Liver (tissue), 9 donors: ENCODE measurements around the gene PTPRN2. TPM values are rescaled to one million over a fixed set of nuclear protein-coding genes. Genes with fewer than 3 reads are reported as not detected.

Source experiments
- DNase-seq: peaks from one replicate; pipeline ENCODE4 v3.0.0-alpha.2; 2017; ENCODE audit warnings: low spot score
- H3K27ac ChIP-seq, 2 donors: one replicate each; pipeline ENCODE4 v1.7.0; 2013; ENCODE audit warnings: inconsistent platforms in 2 of 2, low read length in 2 of 2, control low read depth in 1 of 2, low read depth in 1 of 2, mild to moderate bottlenecking in 1 of 2
- H3K27me3 ChIP-seq, 4 donors: one replicate each; pipeline versions ENCODE4 v1.6.1 to v1.7.0; 2013; ENCODE audit warnings: low read length in 3 of 4, inconsistent platforms in 1 of 4, mild to moderate bottlenecking in 1 of 4, moderate library complexity in 1 of 4; ENCODE audit not compliant: control insufficient read depth in 4 of 4, insufficient read depth in 4 of 4
- H3K36me3 ChIP-seq, 4 donors: one replicate each; pipeline versions ENCODE4 v1.6.1 to v1.7.0; 2013; ENCODE audit warnings: low read length in 3 of 4, mild to moderate bottlenecking in 3 of 4, low read depth in 1 of 4, moderate library complexity in 1 of 4; ENCODE audit not compliant: control insufficient read depth in 4 of 4, insufficient read depth in 3 of 4
- H3K4me1 ChIP-seq, 4 donors: one replicate each; pipeline versions ENCODE4 v1.6.1 to v1.7.0; 2013; ENCODE audit warnings: low read length in 3 of 4, mild to moderate bottlenecking in 3 of 4, moderate library complexity in 1 of 4; ENCODE audit not compliant: control insufficient read depth in 4 of 4, insufficient read depth in 4 of 4
- H3K4me3 ChIP-seq, 3 donors: one replicate each; pipeline versions ENCODE4 v1.6.1 to v1.7.0; 2013; ENCODE audit warnings: low read length in 3 of 3, control low read depth in 1 of 3, low read depth in 1 of 3, mild to moderate bottlenecking in 1 of 3
- H3K9ac ChIP-seq, 2 donors: one replicate each; pipeline ENCODE4 v1.7.0; 2013; ENCODE audit warnings: low read length in 2 of 2, mild to moderate bottlenecking in 2 of 2, moderate library complexity in 2 of 2, control low read depth in 1 of 2, low read depth in 1 of 2
- H3K9me3 ChIP-seq, 4 donors: one replicate each; pipeline versions ENCODE4 v1.6.1 to v1.7.0; 2013; ENCODE audit warnings: low read length in 3 of 4; ENCODE audit not compliant: control insufficient read depth in 4 of 4
- EGR1 ChIP-seq, 2 donors: IDR thresholded peaks; 2 replicates each; pipeline ENCODE4 v1.6.1; 2016 to 2018; ENCODE audit warnings: antibody characterized with exemption in 2 of 2, low read depth in 2 of 2
- FOXA2 ChIP-seq: IDR thresholded peaks from 2 replicates; pipeline ENCODE4 v1.6.1; 2016; ENCODE audit warnings: antibody characterized with exemption
- GABPA ChIP-seq, 2 donors: IDR thresholded peaks in 1 of 2; conservative IDR thresholded peaks in 1 of 2; 2 replicates each; pipeline ENCODE4 v1.6.1; 2016; ENCODE audit warnings: antibody characterized with exemption in 2 of 2, mild to moderate bottlenecking in 1 of 2, moderate library complexity in 1 of 2
- HNF4A ChIP-seq, 2 donors: conservative IDR thresholded peaks; 2 replicates each; pipeline ENCODE4 v1.6.1; 2016; ENCODE audit warnings: antibody characterized with exemption in 2 of 2, mild to moderate bottlenecking in 2 of 2
- HNF4G ChIP-seq: IDR thresholded peaks from 2 replicates; pipeline ENCODE4 v1.6.1; 2016; ENCODE audit warnings: antibody characterized with exemption
- JUND ChIP-seq, 2 donors: IDR thresholded peaks; 2 replicates each; pipeline ENCODE4 v1.6.1; 2016; ENCODE audit warnings: antibody characterized with exemption in 2 of 2
- NR2F2 ChIP-seq: IDR thresholded peaks from 2 replicates; pipeline ENCODE4 v1.6.1; 2016; ENCODE audit warnings: antibody characterized with exemption
- SP1 ChIP-seq: IDR thresholded peaks from 2 replicates; pipeline ENCODE4 v1.6.1; 2018; ENCODE audit warnings: antibody characterized with exemption, mild to moderate bottlenecking
- TAF1 ChIP-seq: conservative IDR thresholded peaks from 2 replicates; pipeline ENCODE4 v1.6.1; 2016; ENCODE audit warnings: antibody characterized with exemption, mild to moderate bottlenecking
- YY1 ChIP-seq: IDR thresholded peaks from 2 replicates; pipeline ENCODE4 v1.6.1; 2016; ENCODE audit warnings: antibody characterized with exemption, mild to moderate bottlenecking
- ZBTB33 ChIP-seq: IDR thresholded peaks from 2 replicates; pipeline ENCODE4 v1.6.1; 2016; ENCODE audit warnings: antibody characterized with exemption
- WGBS: extraction: QIAGEN DNeasy Blood & Tissue Kit; methylation state at CpG from one replicate; pipeline ENCODE4 v1.1.7; 2013; 5-methylcytosine and 5-hydroxymethylcytosine counted together
- polyA plus RNA-seq, 2 donors: library from polyadenylated mRNA; stranded (reverse) in 1 of 2; unstranded in 1 of 2; fragments of 200-250 nt in 1 of 2; fragments of >200 nt in 1 of 2; fragmentation: Nextera tagmentation in 1 of 2; extraction: Ambion mirVana in 1 of 2; gene quantifications; one replicate each; pipeline versions ENCODE4 v1.2.1 to v1.2.3, GENCODE V29; 2013 to 2015
- total RNA-seq, 2 donors: library from RNA; depleted of rRNA; stranded (reverse); fragments of >200 nt; gene quantifications; one replicate each; pipeline ENCODE4 v1.2.3, GENCODE V29; 2014
- TF ChIP-seq, protein P1 (sequence below): IDR thresholded peaks from 2 replicates; pipeline ENCODE4 v1.6.1; 2016; ENCODE audit warnings: antibody characterized with exemption, mild to moderate bottlenecking
- TF ChIP-seq, protein P2 (sequence below): fragments of 150-350 bp; IDR thresholded peaks from 2 replicates; pipeline ENCODE4 v1.5.1; 2017; ENCODE audit warnings: improper control_type of control experiment, low read depth, low read length; ENCODE audit not compliant: missing input control
- TF ChIP-seq, protein P3 (sequence below): IDR thresholded peaks from 2 replicates; pipeline ENCODE4 v1.6.1; 2016; ENCODE audit warnings: antibody characterized with exemption
- donor health status: healthy.
- donor health status: healthy.
- donor health status: healthy.
- donor health status: healthy.
- donor health status: healthy.

PTPRN2 gene
- total and polyA plus RNA-seq, 4 donors, result 0.75 to 1.9 (median 1.1) TPM

DNA sequence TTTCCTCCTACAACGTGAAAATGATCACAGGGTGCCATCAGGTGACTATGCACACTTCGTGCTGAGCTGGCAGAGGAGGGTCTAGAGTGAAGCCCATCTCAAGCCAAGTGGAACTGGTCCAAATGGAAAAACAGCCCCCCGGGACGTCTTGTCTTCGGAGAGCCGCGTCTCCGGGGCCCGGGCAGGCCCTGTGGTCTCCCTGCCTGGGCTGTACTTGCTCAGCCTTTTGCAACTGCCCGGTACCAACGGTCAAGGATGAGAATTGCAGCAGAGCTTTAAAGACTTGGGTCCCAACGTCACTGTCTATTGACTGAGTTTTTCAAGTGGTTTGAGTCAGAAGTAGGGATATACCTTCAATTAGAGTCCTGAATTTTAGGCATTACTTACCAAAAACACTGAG lies 315.5 kb downstream of the PTPRN2 start:
- H3K4me1 ChIP-seq, result no peaks in the 10 kb centered on the region
- no peaks in the 10 kb centered on the region for H3K36me3 ChIP-seq
- H3K27ac ChIP-seq, result no peak overlapping the region
- no peaks in the 10 kb centered on the region for H3K9me3 ChIP-seq
- no peak overlapping the region for H3K9ac ChIP-seq
- no peak for TF ChIP-seq YY1
- TF ChIP-seq GABPA (IDR thresholded peaks at IDR 0.05 in 1 of 2, conservative IDR thresholded peaks at IDR 0.05 in 1 of 2), result no peak
- TF ChIP-seq HNF4G, result no peak
- TF ChIP-seq, protein P1, sequence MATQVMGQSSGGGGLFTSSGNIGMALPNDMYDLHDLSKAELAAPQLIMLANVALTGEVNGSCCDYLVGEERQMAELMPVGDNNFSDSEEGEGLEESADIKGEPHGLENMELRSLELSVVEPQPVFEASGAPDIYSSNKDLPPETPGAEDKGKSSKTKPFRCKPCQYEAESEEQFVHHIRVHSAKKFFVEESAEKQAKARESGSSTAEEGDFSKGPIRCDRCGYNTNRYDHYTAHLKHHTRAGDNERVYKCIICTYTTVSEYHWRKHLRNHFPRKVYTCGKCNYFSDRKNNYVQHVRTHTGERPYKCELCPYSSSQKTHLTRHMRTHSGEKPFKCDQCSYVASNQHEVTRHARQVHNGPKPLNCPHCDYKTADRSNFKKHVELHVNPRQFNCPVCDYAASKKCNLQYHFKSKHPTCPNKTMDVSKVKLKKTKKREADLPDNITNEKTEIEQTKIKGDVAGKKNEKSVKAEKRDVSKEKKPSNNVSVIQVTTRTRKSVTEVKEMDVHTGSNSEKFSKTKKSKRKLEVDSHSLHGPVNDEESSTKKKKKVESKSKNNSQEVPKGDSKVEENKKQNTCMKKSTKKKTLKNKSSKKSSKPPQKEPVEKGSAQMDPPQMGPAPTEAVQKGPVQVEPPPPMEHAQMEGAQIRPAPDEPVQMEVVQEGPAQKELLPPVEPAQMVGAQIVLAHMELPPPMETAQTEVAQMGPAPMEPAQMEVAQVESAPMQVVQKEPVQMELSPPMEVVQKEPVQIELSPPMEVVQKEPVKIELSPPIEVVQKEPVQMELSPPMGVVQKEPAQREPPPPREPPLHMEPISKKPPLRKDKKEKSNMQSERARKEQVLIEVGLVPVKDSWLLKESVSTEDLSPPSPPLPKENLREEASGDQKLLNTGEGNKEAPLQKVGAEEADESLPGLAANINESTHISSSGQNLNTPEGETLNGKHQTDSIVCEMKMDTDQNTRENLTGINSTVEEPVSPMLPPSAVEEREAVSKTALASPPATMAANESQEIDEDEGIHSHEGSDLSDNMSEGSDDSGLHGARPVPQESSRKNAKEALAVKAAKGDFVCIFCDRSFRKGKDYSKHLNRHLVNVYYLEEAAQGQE, result no peak
- TF ChIP-seq ZBTB33, result no peak
- no peak for TF ChIP-seq NR2F2
- TF ChIP-seq FOXA2, result no peak
- TF ChIP-seq JUND (IDR thresholded peaks at IDR 0.05), result no peak
- no peak for TF ChIP-seq EGR1 (IDR thresholded peaks at IDR 0.05; ENCODE audit: low read depth in 2 of 2)
- WGBS, result 93% methylated on average over 12 of the region's 12 CpGs
- no peaks in the 10 kb centered on the region for H3K27me3 ChIP-seq
- H3K4me3 ChIP-seq, result no peak overlapping the region
- no peak for DNase-seq

DNA sequence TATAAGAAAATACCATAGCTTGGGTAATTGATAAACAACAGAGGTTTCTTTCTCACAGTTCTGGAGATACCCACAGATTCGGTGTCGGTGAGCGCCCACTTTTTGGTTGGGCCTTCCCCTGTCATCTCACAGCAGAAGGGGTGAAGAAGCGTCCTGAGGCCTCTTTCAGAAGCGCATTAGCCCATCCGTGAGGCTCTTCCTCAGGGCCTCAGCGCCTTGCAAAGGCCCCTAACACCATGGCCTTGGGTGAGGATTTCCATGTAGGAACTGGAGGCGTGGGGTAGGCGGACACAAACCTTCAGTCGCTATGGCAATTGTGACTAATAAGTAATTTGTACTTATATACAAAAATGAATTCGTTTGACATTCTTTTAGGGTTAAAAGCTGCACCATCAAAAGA lies 316.0 kb downstream of the PTPRN2 start:
- H3K27me3 ChIP-seq, result no peaks in the 10 kb centered on the region
- H3K4me1 ChIP-seq, result no peaks in the 10 kb centered on the region
- TF ChIP-seq FOXA2 (no peak), TAF1 (no peak), GABPA (IDR thresholded peaks at IDR 0.05 in 1 of 2, conservative IDR thresholded peaks at IDR 0.05 in 1 of 2) (no peak), SP1 (no peak), HNF4A (conservative IDR thresholded peaks at IDR 0.05) (no peak)
- TF ChIP-seq, protein P2, sequence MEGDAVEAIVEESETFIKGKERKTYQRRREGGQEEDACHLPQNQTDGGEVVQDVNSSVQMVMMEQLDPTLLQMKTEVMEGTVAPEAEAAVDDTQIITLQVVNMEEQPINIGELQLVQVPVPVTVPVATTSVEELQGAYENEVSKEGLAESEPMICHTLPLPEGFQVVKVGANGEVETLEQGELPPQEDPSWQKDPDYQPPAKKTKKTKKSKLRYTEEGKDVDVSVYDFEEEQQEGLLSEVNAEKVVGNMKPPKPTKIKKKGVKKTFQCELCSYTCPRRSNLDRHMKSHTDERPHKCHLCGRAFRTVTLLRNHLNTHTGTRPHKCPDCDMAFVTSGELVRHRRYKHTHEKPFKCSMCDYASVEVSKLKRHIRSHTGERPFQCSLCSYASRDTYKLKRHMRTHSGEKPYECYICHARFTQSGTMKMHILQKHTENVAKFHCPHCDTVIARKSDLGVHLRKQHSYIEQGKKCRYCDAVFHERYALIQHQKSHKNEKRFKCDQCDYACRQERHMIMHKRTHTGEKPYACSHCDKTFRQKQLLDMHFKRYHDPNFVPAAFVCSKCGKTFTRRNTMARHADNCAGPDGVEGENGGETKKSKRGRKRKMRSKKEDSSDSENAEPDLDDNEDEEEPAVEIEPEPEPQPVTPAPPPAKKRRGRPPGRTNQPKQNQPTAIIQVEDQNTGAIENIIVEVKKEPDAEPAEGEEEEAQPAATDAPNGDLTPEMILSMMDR, result no peak
- TF ChIP-seq, protein P3, sequence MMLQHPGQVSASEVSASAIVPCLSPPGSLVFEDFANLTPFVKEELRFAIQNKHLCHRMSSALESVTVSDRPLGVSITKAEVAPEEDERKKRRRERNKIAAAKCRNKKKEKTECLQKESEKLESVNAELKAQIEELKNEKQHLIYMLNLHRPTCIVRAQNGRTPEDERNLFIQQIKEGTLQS, result no peak
- no peaks in the 10 kb centered on the region for H3K36me3 ChIP-seq
- no peak overlapping the region for H3K4me3 ChIP-seq
- WGBS, result 93% methylated on average over 11 of the region's 11 CpGs
- H3K27ac ChIP-seq, result no peak overlapping the region
- no peak overlapping the region for H3K9ac ChIP-seq
- no peaks in the 10 kb centered on the region for H3K9me3 ChIP-seq
- DNase-seq, result no peak
